COLO829 (cell line): Measurements from ENCODE around the gene VEGFA.

Experiments used
- DNase-seq: peaks from one replicate; pipeline ENCODE4 v3.0.0; 2012; ENCODE audit warnings: low spot score

Gene VEGFA

DNA sequence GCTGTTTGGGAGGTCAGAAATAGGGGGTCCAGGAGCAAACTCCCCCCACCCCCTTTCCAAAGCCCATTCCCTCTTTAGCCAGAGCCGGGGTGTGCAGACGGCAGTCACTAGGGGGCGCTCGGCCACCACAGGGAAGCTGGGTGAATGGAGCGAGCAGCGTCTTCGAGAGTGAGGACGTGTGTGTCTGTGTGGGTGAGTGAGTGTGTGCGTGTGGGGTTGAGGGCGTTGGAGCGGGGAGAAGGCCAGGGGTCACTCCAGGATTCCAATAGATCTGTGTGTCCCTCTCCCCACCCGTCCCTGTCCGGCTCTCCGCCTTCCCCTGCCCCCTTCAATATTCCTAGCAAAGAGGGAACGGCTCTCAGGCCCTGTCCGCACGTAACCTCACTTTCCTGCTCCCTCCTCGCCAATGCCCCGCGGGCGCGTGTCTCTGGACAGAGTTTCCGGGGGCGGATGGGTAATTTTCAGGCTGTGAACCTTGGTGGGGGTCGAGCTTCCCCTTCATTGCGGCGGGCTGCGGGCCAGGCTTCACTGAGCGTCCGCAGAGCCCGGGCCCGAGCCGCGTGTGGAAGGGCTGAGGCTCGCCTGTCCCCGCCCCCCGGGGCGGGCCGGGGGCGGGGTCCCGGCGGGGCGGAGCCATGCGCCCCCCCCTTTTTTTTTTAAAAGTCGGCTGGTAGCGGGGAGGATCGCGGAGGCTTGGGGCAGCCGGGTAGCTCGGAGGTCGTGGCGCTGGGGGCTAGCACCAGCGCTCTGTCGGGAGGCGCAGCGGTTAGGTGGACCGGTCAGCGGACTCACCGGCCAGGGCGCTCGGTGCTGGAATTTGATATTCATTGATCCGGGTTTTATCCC is at the start of gene VEGFA:
TSS of gene VEGFA (plus strand) at position 686 of the 846 bp plus-strand sequence.
- peak; percentile 95 for DNase-seq

DNA sequence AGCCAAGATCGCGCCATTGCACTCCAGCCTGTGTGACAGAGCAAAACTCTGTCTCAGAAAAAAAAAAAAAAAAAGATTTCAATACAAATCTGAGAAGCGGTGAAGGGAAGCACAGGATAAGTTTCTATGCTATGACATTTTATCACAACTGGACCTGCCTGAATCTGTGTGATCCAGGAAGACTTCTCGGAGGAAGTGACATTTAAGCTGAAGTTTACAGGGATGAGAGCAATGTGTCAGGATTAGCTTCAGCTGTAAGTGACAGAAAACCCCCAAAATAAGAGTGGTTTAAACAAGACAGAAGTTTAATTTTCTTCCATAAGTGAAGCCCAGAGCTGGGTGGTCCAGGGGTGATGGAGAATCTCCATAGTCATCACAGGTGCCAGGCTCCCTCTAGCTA is 49.0 kb upstream of the VEGFA start:
- no peak for DNase-seq

DNA sequence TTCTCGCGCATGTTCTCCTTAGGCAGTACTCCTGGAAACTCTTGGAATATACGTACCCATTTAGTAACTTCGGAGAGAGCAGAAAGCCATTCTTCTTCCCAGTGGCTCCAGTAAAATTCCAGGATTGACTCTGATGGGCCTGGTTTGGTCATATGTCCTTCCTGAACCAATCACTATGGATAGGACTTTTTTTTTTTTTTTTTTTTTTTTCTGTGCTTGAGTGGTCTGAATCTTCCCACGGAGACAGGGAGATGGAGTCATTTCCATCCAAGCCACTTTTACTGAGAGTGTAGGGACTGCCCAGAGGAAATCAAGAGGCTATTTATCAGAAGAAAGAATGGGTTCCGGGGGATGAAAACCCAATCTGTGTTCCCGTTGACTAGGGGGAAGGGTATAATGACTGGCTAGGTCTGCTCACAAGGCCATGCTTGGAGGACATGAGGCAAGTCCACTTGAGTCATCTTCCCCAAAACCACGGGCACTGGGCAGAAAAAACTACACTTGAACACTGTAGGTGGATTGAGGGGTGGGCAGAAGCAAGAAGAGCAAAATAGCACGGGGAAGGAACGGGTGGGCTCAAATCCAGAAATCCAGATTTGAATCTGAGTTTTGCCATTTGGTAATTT is 47.0 kb upstream of the VEGFA start:
- no peak for DNase-seq

DNA sequence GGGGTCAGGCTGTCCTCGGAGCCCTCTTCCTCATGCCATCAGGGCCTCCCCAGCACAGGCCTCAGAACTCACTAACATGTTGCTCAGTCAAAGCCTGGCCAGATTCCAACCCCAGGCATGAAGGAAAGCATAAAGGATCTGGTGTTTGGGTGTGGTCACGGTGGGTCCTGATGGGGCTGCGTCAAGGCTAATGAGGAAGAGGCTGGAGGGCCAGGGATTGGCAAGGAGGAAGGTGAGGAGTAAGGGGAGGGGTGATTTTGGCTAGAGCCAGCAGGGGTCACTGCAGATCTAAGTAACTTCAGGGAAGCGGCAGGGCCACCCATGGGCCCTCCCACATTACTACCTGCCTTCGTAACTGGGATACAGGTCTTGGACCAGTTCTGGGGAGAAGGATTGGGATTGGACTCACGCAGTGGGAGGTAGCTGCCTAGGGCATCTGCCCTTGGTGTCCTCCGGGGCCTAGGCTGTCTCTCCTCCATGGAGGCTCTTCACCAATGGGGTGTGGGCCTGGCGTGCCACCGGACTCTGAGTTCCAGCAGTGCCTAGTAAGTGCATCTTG is 46.2 kb upstream of the VEGFA start:
- peak; percentile 60 for DNase-seq

DNA sequence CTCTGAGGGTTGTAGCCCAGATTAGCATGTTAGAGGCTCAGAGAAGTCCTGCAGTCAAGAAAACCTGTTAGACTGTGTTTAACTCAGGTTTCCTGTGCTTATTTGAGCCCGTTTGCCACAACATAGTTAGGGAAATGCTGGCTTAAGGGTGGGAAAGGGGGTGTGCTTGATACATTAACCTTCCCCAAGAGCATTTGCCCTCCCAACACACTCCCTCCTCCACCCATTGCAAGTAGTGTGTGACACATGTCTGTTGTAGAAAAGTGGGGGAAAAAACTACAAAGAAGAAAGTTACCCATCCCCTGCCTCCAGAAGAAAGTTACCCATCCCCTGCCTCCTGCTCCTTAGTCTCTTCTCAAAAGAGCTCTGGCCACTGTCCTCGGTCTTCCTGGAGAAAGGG is 45.7 kb upstream of the VEGFA start:
- DNase-seq, result no peak

DNA sequence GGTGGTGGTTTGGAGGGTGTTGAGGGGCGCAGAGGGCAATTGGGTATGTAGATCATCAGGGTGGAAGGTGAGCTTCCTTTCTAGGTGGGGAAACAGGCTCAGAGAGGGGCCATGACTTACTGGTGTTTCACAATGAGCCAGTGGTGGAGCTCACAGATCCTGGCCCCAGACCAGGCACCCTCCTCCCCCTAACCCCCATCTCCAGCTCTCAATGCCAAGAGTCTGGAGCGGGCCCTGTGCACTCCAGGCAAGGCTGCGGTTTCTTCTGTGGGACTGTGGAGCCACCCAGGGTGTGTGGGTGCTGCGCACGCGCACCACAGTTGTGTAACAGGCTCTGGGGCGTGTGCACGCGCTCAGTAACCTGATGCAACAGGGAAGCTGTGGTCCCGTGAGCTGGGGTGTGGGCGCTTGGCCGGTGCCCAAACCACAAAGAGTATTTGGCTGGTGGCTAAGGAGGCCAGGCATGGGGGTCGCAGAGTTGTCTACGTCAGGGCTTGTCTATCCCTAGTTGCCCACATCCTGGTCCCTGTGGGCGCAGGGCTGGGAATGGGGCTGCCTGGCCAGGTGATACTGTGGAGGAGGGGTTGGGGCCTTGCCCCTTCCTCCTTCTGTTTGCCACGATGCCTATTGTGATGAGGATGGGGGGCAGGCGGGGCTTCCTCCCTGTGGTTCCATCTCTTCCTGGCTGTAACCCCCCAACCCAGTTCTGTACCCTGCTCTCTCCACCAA is 44.9 kb upstream of the VEGFA start:
- peak; percentile 81 for DNase-seq

DNA sequence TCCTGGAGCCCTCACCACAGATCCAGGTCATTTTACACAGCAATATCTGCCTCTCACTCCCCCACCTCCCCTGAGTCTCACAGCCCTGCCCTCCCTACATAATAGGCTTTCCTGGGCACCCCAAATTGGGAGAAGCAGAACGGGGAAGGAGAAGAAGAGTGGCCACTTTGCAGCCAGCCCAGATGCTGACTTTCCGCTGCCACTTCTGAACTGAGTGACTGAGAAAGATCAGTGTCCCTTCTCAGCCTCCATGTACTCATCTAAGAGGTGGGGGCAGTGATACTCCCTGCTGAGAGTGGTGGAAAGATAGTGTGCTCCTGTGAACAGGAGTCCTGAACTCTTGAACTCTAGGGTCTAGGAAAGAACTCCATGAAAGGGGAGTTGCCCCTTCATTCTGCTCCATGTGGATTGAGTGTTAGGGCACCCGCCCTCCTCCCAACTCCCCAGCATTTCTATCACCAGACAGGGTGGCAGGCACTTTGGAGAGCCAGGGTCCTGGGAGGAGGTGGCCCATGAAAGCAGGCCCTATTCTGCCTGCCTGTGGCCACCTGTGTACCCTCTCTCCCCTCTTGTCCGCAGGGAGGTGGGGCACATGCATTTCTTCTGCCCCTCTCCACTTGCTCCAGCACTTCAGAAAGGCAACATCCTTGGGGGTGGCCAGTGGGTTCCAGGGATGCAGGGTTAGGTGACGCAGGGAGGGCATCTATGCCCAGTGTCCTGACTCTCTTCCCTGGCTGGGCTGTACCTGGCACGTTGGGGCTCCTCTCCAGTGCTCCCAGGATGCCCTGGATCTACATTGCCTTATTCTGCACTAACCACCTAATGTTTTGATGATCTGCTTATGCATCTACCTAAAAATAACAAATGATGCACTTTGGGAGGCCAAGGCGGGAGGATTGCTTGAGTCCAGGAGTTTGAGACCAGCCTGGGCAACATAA is 44.1 kb upstream of the VEGFA start:
- no peak for DNase-seq

DNA sequence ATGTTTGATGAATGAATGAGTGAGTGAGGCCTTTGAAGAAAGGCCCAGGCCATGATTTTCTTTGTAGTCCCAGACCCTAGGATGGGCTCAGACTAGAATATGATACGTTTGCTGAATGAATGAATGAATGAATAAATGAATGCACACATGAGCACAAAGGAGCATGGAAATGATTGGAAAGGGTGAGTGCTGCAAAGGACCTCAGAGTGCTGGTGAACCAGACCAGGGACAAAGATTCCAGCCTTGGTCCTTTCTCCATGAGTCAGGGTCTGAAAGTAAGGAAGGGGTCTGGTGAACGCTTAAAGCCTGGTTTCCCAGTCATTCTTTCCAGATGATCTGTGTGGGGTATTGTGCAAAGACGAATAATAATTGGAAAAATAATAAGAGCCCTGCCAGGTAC is 42.4 kb upstream of the VEGFA start:
- no peak for DNase-seq

DNA sequence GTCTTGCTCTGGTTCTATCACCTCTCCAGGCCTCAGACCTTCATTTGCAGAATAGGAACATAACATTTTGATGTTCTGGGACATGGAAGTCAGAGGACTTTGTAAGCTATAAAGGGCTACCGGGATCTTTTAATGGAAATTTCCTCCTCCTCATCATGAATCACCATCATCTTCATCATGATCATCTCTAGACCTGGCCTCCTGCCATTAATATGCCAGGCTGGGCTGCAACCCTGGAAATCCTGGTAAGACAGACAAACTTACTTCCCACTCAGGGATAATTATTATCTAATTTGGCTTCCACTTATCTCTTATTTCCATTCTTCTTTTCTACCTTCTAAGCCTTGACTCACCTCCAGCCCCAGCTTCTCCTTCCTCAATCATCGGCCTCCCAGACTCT is 41.4 kb upstream of the VEGFA start:
- DNase-seq, result no peak

DNA sequence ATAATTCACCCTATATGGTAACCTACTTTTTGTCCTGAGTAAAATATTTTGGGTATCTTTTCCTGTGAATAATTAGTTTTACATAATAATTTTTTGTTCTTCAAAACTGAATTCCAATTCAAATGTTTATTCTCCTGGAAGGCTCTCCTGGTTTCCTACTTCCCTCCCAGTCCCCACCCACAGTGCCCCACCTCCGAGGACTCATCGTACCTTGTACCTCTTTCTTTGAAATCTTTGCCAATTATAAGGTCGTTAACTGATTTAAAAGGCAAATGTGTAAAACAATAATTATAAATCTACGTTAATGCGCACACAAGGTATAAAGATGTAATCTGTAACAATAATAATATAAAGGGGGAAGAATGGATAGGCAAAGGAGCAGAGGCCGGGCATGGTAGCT is 40.5 kb upstream of the VEGFA start:
- no peak for DNase-seq

DNA sequence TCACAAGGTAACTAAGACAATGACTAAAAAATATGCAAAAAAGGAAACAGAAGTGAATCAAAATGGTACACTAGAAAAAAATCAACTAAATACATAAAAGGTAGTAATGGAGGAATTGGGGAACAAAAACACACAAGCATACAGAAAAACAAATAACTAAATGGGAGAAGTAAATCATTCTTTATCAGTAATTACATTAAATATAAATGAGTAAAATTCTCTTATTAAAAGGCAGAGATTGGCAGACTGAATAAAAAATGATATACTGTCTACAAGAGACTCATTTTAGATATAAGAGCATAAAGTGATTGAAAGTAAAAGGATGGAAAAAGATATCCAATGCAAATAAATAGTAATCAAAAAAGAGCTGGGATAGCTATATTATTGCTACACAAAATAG is 39.4 kb upstream of the VEGFA start:
- no peak for DNase-seq

DNA sequence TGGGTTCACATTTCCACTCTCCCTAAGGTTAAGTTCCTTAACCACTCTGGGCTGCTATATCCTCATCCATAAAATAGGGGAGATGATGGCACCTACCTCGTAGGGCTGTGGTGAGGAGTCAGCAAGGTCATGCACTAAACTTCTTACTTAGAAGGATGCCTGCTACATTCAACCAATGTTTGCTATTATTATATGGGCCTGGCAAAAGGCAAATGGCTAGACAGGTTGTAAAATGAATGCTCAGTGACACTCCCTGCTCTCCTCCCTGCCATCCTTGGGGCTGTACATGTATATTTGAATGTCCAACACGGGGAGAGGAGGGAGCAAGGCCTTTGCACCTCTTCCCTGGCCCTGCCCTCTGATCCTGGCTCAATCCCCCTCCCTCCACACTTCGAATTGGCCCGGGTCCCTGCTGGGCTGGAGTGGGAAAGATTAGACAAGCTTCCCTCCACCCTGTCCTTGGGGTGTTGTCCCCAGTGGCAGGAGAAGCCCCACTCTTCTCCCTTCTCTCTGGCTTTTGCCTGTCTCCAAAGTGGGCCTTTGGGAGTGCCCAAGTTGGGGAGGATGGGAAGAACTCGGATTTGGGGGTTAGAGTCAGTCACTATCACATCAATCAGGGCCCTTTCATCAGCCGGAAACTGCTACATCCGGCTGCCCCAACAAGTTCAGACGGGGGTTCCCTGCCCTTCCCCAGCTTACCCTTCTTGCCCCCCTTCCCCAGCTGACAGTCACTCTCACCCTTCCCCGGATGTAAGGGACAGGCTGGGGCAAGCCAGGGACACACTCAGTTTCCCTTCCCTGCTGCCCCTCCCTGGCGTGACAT is 36.3 kb upstream of the VEGFA start:
- no peak for DNase-seq

DNA sequence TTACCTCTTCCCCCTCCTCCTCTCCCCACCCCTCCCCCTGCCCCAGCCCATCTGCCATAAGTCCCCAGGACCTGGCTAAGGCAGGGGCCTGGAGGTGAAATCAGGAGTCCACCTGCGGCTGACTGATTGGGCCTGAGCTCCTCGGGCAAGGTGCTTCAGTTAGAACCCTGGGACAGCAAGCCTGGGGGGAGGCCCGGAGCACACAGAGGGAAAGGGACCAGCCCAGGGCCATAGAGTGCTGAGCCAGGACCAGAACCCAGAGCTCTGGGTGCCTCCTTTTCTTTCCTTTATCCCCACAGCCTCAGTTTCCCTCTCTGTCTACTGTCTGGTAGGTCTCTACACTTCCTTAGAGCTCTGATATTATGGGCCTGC is 35.7 kb upstream of the VEGFA start:
- no peak for DNase-seq

DNA sequence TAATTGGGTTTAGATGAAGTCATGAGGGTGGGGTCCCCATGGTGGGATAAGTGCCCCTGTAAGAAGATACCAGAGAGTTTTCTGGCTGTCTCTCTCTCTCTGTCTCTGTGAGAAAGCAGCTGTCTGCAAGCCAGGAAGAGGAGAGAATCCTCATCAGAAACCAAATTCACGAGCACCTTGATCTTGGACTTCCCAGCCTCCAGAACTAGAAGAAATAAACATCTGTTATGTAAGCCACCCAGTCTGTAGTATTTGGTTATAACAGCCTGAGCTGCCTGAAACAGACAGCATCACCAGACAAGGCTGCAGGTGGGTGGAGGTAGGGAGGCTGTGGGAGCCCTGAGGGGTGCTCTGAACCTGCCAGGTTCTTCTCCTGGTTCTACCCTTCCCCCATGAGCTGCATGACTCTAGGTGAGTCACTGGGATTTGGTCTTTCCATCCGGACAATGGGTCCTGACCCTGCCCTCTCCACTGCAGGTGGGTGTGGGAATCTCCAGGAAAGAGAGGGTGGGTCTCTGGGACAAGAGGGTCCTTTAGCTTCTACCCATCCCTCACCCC is 34.3 kb upstream of the VEGFA start:
- DNase-seq, result no peak

DNA sequence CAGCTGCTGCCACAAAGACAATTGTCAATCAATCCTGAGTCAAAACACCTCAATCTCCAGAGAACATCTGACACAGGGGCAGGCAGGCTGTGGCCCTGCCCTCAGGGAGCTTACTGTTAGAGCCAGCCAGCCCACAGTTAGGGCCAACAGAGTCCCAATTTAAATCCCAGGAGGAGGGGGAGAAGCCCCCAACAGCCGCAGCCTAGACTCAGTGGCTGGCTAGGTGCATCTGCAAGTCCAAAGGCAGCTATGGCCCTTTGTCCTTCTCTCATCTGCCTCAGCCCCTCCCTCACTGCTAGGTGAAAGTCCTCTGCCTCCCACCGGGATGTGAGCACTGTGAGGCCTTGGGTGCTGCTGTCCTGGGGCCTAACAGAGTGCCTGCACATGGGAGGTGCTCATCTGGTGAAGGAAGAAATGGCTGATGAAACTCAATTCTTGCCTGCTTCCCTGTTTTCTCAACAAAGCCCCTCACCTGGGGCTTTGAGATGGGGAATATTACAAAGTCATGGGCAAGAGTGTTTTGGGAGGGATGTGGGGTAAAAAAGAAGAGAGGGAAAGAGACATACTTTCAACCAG is 33.7 kb upstream of the VEGFA start:
- no peak for DNase-seq

DNA sequence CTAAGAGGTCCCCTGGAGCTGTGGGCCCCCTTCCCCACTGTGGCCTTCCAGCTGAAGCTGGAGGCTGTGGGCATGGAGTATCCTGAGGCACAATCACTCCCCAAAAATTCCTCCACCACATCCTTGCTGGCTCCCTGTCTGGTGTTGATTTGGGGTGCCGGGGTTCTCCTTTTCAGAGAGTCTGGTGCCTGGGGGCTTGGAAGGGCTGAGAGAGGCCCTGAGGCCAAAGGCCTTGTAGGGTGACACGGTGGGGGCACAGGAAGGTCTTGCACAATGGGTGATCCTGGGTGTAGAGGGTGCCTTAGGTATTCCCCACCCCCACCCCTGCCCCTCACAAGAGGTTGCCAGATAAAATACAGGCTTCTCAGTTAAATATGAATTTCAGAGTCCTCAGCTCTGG is 33.2 kb upstream of the VEGFA start:
- DNase-seq, result no peak

DNA sequence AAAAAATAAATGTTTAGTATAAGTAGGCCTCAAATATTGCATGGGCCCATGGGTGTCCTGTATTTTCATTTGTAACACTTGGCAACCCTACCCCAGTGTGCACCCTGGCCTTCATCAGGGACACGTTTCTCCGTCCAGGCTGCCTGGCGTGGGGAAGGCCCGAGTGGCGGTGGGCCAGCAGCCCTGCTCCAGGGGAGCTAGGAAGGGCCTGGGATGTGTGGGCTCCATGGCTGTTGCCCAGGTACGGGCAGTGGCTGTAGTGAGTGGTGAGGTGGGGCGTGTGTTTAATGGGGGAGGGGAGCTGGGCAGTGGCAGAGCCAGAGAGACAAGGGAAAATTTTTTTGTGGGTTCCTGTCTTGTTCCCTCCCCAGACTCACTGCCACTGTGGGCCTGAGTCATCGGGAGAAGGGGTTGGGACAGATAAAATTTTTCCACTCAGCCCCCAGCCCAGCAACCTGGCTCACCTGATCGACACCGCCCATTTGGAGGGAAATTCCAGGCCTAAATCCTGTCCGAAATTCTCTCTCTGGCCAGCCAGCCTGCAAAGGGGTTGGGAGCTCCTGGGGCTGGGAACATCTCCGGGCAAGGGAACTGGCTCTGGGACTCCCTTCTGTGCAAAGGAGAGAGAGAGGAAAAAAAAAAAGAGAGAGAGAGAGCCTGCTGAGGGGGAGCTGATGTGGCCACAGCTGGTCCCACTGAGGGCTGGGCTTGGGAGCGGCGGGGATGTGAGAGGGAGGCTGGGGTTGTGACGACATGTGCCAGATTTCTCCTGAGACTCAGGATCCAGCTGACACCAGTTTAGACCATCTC is 32.5 kb upstream of the VEGFA start:
- DNase-seq, result no peak

DNA sequence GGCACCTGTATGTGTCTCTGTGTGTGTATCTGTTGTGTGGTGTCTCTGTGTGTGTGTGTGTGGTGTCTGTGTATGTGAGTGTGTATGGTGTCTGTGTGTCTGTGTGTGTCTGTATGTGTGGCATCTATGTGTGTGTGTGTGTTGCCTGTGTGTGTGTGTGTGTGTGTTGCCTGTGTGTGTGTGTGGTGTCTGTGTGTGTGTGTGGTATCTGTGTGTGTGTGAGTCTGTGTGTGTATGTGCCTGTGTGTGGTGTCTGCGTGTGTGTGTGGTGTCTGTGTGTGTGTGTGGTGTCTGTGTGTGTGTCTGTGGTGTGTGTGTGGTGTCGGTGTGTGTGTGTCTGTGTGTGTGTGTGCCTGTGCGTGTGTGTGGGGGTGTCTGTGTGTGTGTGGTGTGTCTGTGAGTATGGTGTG is 31.7 kb upstream of the VEGFA start:
- no peak for DNase-seq
